Measurements from ENCODE around the gene MARS2. TPM values are rescaled to one million over a fixed set of nuclear protein-coding genes. Genes with fewer than 3 reads are reported as not detected.

Gene MARS2
- polyA plus RNA-seq, 1 donor (not counting 4 experiments of a cell fraction or from before 2014, with no cell fraction given): 9.2 TPM

DNA sequence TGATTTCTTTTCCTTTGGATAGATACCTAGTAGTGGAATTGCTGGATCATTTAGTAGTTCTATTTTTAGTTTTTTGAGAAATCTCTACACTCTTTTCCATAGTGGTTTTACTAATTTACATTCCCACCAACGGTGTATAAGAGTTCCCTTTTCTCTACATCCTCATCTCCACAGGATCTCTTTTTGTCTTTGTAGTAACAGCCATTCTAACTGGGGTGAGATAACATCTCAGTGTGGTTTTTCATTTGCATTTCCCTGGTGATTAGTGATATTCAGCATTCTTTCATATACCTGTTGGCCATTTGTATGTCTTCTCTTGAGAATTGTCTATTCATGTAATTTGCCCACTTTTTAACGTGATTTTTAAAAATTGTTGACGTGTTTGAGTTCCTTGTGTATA lies 43.5 kb upstream of the MARS2 start:
- H3K4me3 ChIP-seq (ENCODE audit: control insufficient read depth in 2 of 3, extremely low read depth in 1 of 3, insufficient read depth in 2 of 3, low read depth in 1 of 3, low read length in 3 of 3): no peak overlapping the region
- H3K4me2 ChIP-seq (ENCODE audit: control insufficient read depth, extremely low read depth, insufficient read depth, low read depth, low read length): no peak overlapping the region
- H3K4me1 ChIP-seq (ENCODE audit: control insufficient read depth, extremely low read depth, insufficient read depth, low read length): no peaks in the 10 kb centered on the region
- no peak overlapping the region for H3K9ac ChIP-seq (ENCODE audit: control insufficient read depth, extremely low read depth, insufficient read depth, low read length)
- H3K36me3 ChIP-seq (ENCODE audit: control insufficient read depth in 2 of 2, extremely low read depth in 1 of 2, insufficient read depth in 2 of 2, low read length in 2 of 2): no peaks in the 10 kb centered on the region
- DNase-seq (ENCODE audit: low read depth, low spot score) (no peak), FAIRE-seq (no peak)
- H3K27ac ChIP-seq (ENCODE audit: control insufficient read depth, insufficient read depth, low read length): no peak overlapping the region
- H3K9me3 ChIP-seq (ENCODE audit: control insufficient read depth, low read depth, low read length): no peaks in the 10 kb centered on the region
- no peaks in the 10 kb centered on the region for H4K20me1 ChIP-seq (ENCODE audit: control insufficient read depth, extremely low read depth, insufficient read depth, low read length)
- no peak overlapping the region for H2AFZ ChIP-seq (ENCODE audit: control insufficient read depth, low read length)
- H3K9me1 ChIP-seq (ENCODE audit: control insufficient read depth, extremely low read depth, insufficient read depth, low read length): no peaks in the 10 kb centered on the region
- TF ChIP-seq, protein P1, sequence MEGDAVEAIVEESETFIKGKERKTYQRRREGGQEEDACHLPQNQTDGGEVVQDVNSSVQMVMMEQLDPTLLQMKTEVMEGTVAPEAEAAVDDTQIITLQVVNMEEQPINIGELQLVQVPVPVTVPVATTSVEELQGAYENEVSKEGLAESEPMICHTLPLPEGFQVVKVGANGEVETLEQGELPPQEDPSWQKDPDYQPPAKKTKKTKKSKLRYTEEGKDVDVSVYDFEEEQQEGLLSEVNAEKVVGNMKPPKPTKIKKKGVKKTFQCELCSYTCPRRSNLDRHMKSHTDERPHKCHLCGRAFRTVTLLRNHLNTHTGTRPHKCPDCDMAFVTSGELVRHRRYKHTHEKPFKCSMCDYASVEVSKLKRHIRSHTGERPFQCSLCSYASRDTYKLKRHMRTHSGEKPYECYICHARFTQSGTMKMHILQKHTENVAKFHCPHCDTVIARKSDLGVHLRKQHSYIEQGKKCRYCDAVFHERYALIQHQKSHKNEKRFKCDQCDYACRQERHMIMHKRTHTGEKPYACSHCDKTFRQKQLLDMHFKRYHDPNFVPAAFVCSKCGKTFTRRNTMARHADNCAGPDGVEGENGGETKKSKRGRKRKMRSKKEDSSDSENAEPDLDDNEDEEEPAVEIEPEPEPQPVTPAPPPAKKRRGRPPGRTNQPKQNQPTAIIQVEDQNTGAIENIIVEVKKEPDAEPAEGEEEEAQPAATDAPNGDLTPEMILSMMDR (optimal IDR thresholded peaks at IDR 0.05 in 1 of 3, IDR thresholded peaks at IDR 0.05 in 1 of 3, conservative IDR thresholded peaks at IDR 0.05 in 1 of 3; ENCODE audit: extremely low read depth in 1 of 3, insufficient read depth in 2 of 3, low read length in 3 of 3): no peak
- TF ChIP-seq EZH2 (IDR thresholded peaks at IDR 0.05; ENCODE audit: low read length): no peak
- H3K27me3 ChIP-seq (ENCODE audit: control insufficient read depth, extremely low read depth, insufficient read depth, low read length): no peaks in the 10 kb centered on the region
- dilution Hi-C loops (cut with MboI; ENCODE audit: extremely low pct_ligation_motif_present, low sequenced_read_pairs): no loop called here
- H3K79me2 ChIP-seq (ENCODE audit: control insufficient read depth, insufficient read depth, low read length): no peaks in the 10 kb centered on the region

DNA sequence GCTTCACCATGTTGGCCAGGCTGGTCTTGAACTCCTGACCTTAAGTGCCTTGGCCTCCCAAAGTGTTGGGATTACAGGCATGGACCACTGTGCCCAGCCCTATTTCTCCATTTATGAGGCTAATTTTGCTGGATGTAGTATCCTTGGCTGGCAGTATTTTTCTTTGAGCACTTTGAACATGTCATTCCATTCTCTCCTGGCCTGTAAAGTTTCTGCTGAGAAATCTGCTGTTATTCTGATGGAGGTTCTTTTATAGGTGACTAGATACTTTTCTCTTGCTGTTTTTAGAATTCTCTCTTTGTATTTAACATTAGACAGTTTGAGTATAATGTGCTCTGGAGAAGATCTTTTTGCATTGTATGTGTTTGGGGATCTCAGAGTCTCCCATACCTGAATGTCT lies 38.9 kb upstream of the MARS2 start:
- Histone ChIP-seq H4K20me1 (ENCODE audit: control insufficient read depth, extremely low read depth, insufficient read depth, low read length) (no peaks in the 10 kb centered on the region), H3K27ac (ENCODE audit: control insufficient read depth, insufficient read depth, low read length) (no peak overlapping the region), H2AFZ (ENCODE audit: control insufficient read depth, low read length) (no peak overlapping the region), H3K4me3 (ENCODE audit: control insufficient read depth in 2 of 3, extremely low read depth in 1 of 3, insufficient read depth in 2 of 3, low read depth in 1 of 3, low read length in 3 of 3) (no peak overlapping the region), H3K4me1 (ENCODE audit: control insufficient read depth, extremely low read depth, insufficient read depth, low read length) (no peaks in the 10 kb centered on the region), H3K9me3 (ENCODE audit: control insufficient read depth, low read depth, low read length) (no peaks in the 10 kb centered on the region), H3K9ac (ENCODE audit: control insufficient read depth, extremely low read depth, insufficient read depth, low read length) (no peak overlapping the region), H3K36me3 (ENCODE audit: control insufficient read depth in 2 of 2, extremely low read depth in 1 of 2, insufficient read depth in 2 of 2, low read length in 2 of 2) (no peaks in the 10 kb centered on the region), H3K4me2 (ENCODE audit: control insufficient read depth, extremely low read depth, insufficient read depth, low read depth, low read length) (no peak overlapping the region), H3K9me1 (ENCODE audit: control insufficient read depth, extremely low read depth, insufficient read depth, low read length) (no peaks in the 10 kb centered on the region), H3K27me3 (ENCODE audit: control insufficient read depth, extremely low read depth, insufficient read depth, low read length) (no peaks in the 10 kb centered on the region), H3K79me2 (ENCODE audit: control insufficient read depth, insufficient read depth, low read length) (no peaks in the 10 kb centered on the region)
- dilution Hi-C loops (cut with MboI; ENCODE audit: extremely low pct_ligation_motif_present, low sequenced_read_pairs): no loop called here
- TF ChIP-seq, protein P1 (optimal IDR thresholded peaks at IDR 0.05 in 1 of 3, IDR thresholded peaks at IDR 0.05 in 1 of 3, conservative IDR thresholded peaks at IDR 0.05 in 1 of 3; ENCODE audit: extremely low read depth in 1 of 3, insufficient read depth in 2 of 3, low read length in 3 of 3): no peak
- TF ChIP-seq EZH2 (IDR thresholded peaks at IDR 0.05; ENCODE audit: low read length): no peak
- FAIRE-seq (no peak), DNase-seq (ENCODE audit: low read depth, low spot score) (no peak)
